MM.1S (cell line): Measurements from ENCODE around the gene SLC5A5.
"Not testable (repeated sequence)": the region's sequence is repeated elsewhere in the genome, so short reads cannot be mapped to it uniquely, and the experiment has no call there.

Experiments
- DNase-seq: peaks from one replicate; pipeline ENCODE4 v3.0.0-alpha.2; 2015
- H2AFZ ChIP-seq: fragments of 300-600 bp; sonication (generic); 2 replicates; pipeline ENCODE4 v1.6.0; 2016; ENCODE audit warnings: antibody characterized with exemption, low read length
- H3F3A ChIP-seq: fragments of 300-600 bp; sonication (generic); 2 replicates; pipeline ENCODE4 v1.6.1; 2016; ENCODE audit warnings: mild to moderate bottlenecking, antibody characterized with exemption, low read length, moderate library complexity, mixed read lengths; ENCODE audit not compliant: insufficient read depth
- H3K27ac ChIP-seq: fragments of 300-600 bp; sonication (generic); 2 replicates; pipeline ENCODE4 v1.5.1; 2016; ENCODE audit warnings: mild to moderate bottlenecking, low read length
- H3K27me3 ChIP-seq: fragments of 300-600 bp; sonication (generic); replicated peaks from 2 replicates; pipeline ENCODE4 v1.6.0; 2016; ENCODE audit warnings: low read length; ENCODE audit not compliant: insufficient read depth
- H3K36me3 ChIP-seq: fragments of 300-600 bp; sonication (generic); replicated peaks from 2 replicates; pipeline ENCODE4 v1.6.1; 2016; ENCODE audit warnings: mild to moderate bottlenecking, low read length, mixed read lengths; ENCODE audit not compliant: insufficient read depth
- H3K4me1 ChIP-seq: fragments of 300-600 bp; sonication (generic); 2 replicates; pipeline ENCODE4 v1.6.1; 2016; ENCODE audit warnings: low read length, mixed read lengths
- H3K4me2 ChIP-seq: fragments of 300-600 bp; sonication (generic); 2 replicates; pipeline ENCODE4 v1.6.0; 2016; ENCODE audit warnings: low read depth, low read length
- H3K4me3 ChIP-seq: fragments of 300-600 bp; sonication (generic); 2 replicates; pipeline ENCODE4 v1.5.1; 2016; ENCODE audit warnings: low read length, mixed read lengths
- H3K79me2 ChIP-seq: fragments of 300-600 bp; sonication (generic); 2 replicates; pipeline ENCODE4 v1.6.1; 2016; ENCODE audit warnings: mixed run types, low read length, mixed read lengths
- H3K9ac ChIP-seq: fragments of 300-600 bp; sonication (generic); 2 replicates; pipeline ENCODE4 v1.6.1; 2016; ENCODE audit warnings: low read length, mixed read lengths
- H3K9me2 ChIP-seq: fragments of 300-600 bp; sonication (generic); replicated peaks from 2 replicates; pipeline ENCODE4 v1.6.1; 2016; ENCODE audit warnings: mild to moderate bottlenecking, low read length, mixed read lengths; ENCODE audit not compliant: insufficient read depth
- H3K9me3 ChIP-seq: fragments of 300-600 bp; sonication (generic); replicated peaks from 2 replicates; pipeline ENCODE4 v1.6.1; 2016; ENCODE audit warnings: mild to moderate bottlenecking, low read length, mixed read lengths; ENCODE audit not compliant: insufficient read depth
- H4K20me1 ChIP-seq: fragments of 300-600 bp; sonication (generic); 2 replicates; pipeline ENCODE4 v1.6.1; 2016; ENCODE audit warnings: mild to moderate bottlenecking, low read length, moderate library complexity, mixed read lengths; ENCODE audit not compliant: insufficient read depth
- CTCF ChIP-seq: fragments of 300-600 bp; sonication (generic); IDR thresholded peaks from 2 replicates; pipeline ENCODE4 v1.5.1; 2016; ENCODE audit warnings: antibody characterized with exemption, low read length, mixed read lengths
- EZH2 ChIP-seq: fragments of 300-600 bp; sonication (generic); optimal IDR thresholded peaks from 2 replicates; pipeline ENCODE3; 2017; ENCODE audit warnings: low read depth, mild to moderate bottlenecking, antibody characterized with exemption, low read length, mixed read lengths
- EZH2phosphoT487 ChIP-seq: fragments of 300-600 bp; sonication (generic); IDR thresholded peaks from 2 replicates; pipeline ENCODE4 v1.6.1; 2018; ENCODE audit warnings: antibody characterized with exemption, low read length

SLC5A5 gene

GRCh38 chr19:17910791-17911360 lies 39.1 kb downstream of the SLC5A5 start:
- H3K27me3 ChIP-seq: peaks cover 56% of the 10 kb centered on the region

GRCh38 chr19:17915940-17916593 lies 44.3 kb downstream of the SLC5A5 start:
- TF ChIP-seq EZH2 (no peak), EZH2phosphoT487 (no peak), CTCF (no peak)
- H3K9me2 ChIP-seq: no peaks in the 10 kb centered on the region
- H3F3A ChIP-seq: no peaks in the 10 kb centered on the region
- H3K4me3 ChIP-seq: no peak overlapping the region
- no peaks in the 10 kb centered on the region for H3K36me3 ChIP-seq
- H3K27me3 ChIP-seq: peaks cover 43% of the 10 kb centered on the region
- H3K4me2 ChIP-seq: no peak overlapping the region
- H3K27ac ChIP-seq: no peak overlapping the region
- no peaks in the 10 kb centered on the region for H3K9me3 ChIP-seq
- H3K4me1 ChIP-seq: no peaks in the 10 kb centered on the region
- no peak overlapping the region for H3K9ac ChIP-seq
- no peak overlapping the region for H2AFZ ChIP-seq
- DNase-seq: no peak
- H3K79me2 ChIP-seq: no peaks in the 10 kb centered on the region
- no peaks in the 10 kb centered on the region for H4K20me1 ChIP-seq

More at GRCh38 chr19:17910791-17911360, 39.1 kb downstream of the SLC5A5 start:
- no peaks in the 10 kb centered on the region for H3K36me3 ChIP-seq
- no peak overlapping the region for H3K9ac ChIP-seq
- no peaks in the 10 kb centered on the region for H3K4me1 ChIP-seq
- H3K9me3 ChIP-seq: no peaks in the 10 kb centered on the region
- H3K4me2 ChIP-seq: no peak overlapping the region
- no peaks in the 10 kb centered on the region for H3K9me2 ChIP-seq
- no peaks in the 10 kb centered on the region for H3K79me2 ChIP-seq
- H2AFZ ChIP-seq: no peak overlapping the region
- H4K20me1 ChIP-seq: no peaks in the 10 kb centered on the region
- no peak overlapping the region for H3K27ac ChIP-seq
- H3F3A ChIP-seq: no peaks in the 10 kb centered on the region
- DNase-seq: no peak
- H3K4me3 ChIP-seq: no peak overlapping the region
- TF ChIP-seq EZH2phosphoT487 (no peak), EZH2 (no peak), CTCF (no peak)

- DNase-seq, H3K27ac ChIP-seq, H3K9ac ChIP-seq, H4K20me1 ChIP-seq, H3K36me3 ChIP-seq, H3K4me1 ChIP-seq, H3K9me3 ChIP-seq, H3K9me2 ChIP-seq, H2AFZ ChIP-seq, H3K4me3 ChIP-seq, H3K4me2 ChIP-seq, H3K79me2 ChIP-seq, H3F3A ChIP-seq: not testable (repeated sequence)
- peaks cover 47% of the 10 kb centered on the region for H3K27me3 ChIP-seq
Measured at GRCh38 chr19:17918151-17918550, 46.4 kb downstream of the SLC5A5 start.

GRCh38 chr19:17919122-17919521 lies 47.4 kb downstream of the SLC5A5 start:
- H3K27ac ChIP-seq: not testable (repeated sequence)

More at GRCh38 chr19:17919122-17919521, 47.4 kb downstream of the SLC5A5 start:
- H3K4me1 ChIP-seq, H3K79me2 ChIP-seq, H3F3A ChIP-seq, H3K9me2 ChIP-seq, DNase-seq, H3K4me3 ChIP-seq, H3K4me2 ChIP-seq, H2AFZ ChIP-seq, H3K9me3 ChIP-seq, H3K9ac ChIP-seq, H4K20me1 ChIP-seq, H3K36me3 ChIP-seq: not testable (repeated sequence)
- peaks cover 53% of the 10 kb centered on the region for H3K27me3 ChIP-seq
